Epithelial cell of proximal tubule (primary cell): ENCODE results near the gene YLPM1. TPM values are rescaled to one million over a fixed set of nuclear protein-coding genes. Genes with fewer than 3 reads are reported as not detected.
"Not testable (repeated sequence)": the region's sequence is repeated elsewhere in the genome, so short reads cannot be mapped to it uniquely, and the experiment has no call there.

Experiments
- DNase-seq: peaks from one replicate; pipeline ENCODE4 v3.0.0-alpha.2; 2011; ENCODE audit warnings: low read depth
- H3K4me3 ChIP-seq: 2 replicates; pipeline ENCODE4 v1.5.1; 2011; ENCODE audit warnings: low read depth, mild to moderate bottlenecking, low read length
- total RNA-seq: library from RNA; depleted of rRNA; stranded (reverse); fragments of >200 nt; gene quantifications from 2 replicates; pipeline ENCODE4 v1.2.3, GENCODE V29; 2015
- TF ChIP-seq, protein P1 (sequence below): conservative IDR thresholded peaks from 2 replicates; pipeline ENCODE4 v1.5.1; 2012; ENCODE audit warnings: low read depth, mild to moderate bottlenecking, low read length

YLPM1 gene
- total RNA-seq, 1 donor from 2014 or later: 22.5 TPM

- H3K4me3 ChIP-seq: no peak overlapping the region
- TF ChIP-seq, protein P1, sequence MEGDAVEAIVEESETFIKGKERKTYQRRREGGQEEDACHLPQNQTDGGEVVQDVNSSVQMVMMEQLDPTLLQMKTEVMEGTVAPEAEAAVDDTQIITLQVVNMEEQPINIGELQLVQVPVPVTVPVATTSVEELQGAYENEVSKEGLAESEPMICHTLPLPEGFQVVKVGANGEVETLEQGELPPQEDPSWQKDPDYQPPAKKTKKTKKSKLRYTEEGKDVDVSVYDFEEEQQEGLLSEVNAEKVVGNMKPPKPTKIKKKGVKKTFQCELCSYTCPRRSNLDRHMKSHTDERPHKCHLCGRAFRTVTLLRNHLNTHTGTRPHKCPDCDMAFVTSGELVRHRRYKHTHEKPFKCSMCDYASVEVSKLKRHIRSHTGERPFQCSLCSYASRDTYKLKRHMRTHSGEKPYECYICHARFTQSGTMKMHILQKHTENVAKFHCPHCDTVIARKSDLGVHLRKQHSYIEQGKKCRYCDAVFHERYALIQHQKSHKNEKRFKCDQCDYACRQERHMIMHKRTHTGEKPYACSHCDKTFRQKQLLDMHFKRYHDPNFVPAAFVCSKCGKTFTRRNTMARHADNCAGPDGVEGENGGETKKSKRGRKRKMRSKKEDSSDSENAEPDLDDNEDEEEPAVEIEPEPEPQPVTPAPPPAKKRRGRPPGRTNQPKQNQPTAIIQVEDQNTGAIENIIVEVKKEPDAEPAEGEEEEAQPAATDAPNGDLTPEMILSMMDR: no peak
- no peak for DNase-seq
These were observed 28.0 kb upstream of the YLPM1 start for GRCh38 chr14:74735125-74735524.

DNA sequence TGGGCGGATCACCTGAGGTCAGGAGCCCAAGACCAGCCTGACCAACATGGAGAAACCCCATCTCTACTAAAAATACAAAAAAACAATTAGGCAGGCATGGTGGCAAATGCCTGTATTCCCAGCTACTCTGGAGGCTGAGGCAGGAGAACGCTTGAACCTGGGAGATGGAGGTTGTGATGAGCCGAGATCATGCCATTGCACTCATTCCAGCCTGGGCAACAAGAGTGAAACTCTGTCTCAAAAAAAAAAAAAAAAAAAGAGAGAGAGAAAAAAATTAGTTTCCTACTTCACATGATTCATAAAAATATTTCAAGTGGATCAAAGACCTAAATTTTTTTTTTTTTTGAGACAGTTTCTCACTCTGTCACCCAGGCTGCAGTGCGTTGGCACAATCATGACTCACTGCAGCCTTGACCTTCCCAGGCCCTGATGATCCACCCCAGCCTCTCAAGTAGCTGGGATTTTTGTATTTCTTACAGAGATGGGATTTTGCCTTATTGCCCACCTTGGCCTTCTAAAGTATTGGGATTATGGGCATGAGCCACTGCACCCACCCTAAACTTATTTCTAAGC lies 25.3 kb upstream of the YLPM1 start:
- TF ChIP-seq, protein P1: no peak
- H3K4me3 ChIP-seq: no peak overlapping the region
- no peak for DNase-seq

DNA sequence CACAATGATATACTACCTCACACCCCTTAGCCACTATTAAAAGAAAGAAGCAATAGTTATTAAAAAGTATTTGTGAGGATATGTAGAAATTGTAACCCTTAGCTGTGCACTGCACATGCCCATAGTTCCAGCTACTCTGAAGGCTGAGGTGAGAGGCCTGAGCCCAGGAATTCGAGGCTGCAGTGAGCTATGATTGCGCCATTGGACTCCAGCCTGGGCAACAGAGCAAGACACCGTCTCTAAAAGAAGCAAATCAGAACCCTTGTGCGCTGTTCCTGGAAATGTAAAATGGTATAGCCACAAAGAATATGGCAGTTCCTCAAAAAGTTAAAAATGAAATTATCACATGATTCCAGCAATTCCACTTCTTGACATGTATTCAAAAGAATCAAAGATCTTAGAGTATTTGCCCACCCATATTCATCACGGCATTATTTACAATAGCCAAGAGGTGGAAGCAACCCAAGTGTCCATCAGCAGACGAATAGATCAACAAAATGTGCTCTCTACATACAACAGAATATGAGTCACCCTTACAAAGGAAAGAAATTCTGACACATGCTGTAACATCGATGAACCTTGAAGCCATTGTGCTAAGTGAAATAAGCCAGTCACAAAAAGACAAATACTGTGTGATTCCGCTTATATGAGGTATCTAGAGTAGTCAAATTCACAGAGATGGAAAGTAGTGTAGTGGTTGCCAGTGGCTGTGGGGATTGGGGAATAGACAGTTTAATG lies 23.7 kb upstream of the YLPM1 start:
- no peak for DNase-seq

DNA sequence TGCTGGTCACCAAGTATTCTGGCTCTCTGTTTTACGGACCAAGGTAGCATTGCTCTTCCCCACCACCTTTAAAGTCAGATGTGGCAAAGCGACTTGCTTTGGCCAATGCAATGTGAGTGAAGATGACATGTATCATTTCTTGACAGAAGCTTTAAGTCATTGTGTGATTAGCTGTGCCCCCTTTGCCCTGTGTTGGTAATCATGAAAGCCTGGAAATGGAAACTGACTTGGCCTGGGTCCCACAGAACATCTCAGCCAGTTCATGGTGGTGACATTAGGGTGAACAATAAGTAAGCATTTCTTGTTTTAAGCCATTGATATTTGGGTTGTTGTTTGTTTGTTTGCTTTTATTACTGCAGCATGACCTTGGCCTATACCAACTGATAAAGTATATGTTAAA lies 15.9 kb upstream of the YLPM1 start:
- TF ChIP-seq, protein P1: no peak
- DNase-seq: no peak
- no peak overlapping the region for H3K4me3 ChIP-seq

More for the DNA sequence above, 23.7 kb upstream of the YLPM1 start:
- H3K4me3 ChIP-seq: no peak overlapping the region
- TF ChIP-seq, protein P1: no peak

GRCh38 chr14:74754157-74754556 lies 9.0 kb upstream of the YLPM1 start:
- TF ChIP-seq, protein P1: no peak
- H3K4me3 ChIP-seq: no peak overlapping the region

DNA sequence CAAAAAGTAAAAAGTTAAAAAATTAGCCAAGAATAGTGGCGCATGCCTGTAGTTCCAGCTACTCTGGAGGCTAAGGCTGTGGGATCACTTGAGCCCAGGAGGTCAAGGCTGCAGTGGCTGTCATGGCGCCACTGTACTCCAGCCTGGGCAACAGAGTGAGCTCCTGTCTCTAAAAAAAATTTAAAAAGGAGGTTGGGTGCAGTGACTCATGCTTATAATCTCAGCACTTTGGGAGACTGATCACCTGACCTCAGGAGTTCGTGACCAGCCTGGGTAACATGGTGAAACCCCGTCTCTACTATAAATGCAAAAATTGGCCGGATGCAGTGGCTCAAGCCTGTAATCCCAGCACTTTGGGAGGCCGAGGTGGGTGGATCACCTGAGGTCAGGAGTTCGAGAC lies 8.2 kb upstream of the YLPM1 start:
- TF ChIP-seq, protein P1: no peak
- no peak overlapping the region for H3K4me3 ChIP-seq
- DNase-seq: no peak

More at GRCh38 chr14:74754157-74754556, 9.0 kb upstream of the YLPM1 start:
- DNase-seq: no peak

DNA sequence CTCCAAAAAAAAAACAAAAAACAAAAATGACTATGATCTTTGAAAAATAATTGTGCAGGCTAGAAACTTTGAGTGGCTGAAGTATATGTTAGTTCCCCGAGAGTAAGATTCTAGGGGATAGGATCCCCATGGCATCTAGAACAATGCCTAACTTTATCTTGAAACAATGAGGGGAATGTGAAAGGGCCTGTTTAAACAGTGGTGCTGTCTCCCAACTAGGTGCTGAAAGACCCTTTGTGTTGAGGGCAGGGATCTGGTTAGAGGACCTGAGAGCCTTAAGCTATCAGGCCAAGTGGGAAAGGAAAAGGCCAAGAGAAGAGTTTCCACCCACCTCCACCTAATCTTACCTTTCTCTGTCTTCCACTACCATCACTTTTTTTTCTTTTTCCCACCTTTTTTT lies 6.8 kb upstream of the YLPM1 start:
- TF ChIP-seq, protein P1: no peak
- no peak overlapping the region for H3K4me3 ChIP-seq
- DNase-seq: no peak

GRCh38 chr14:74758505-74758904 lies 4.6 kb upstream of the YLPM1 start:
- H3K4me3 ChIP-seq, DNase-seq: not testable (repeated sequence)
